ENCODE measurements around the gene SPATA31C2.

GRCh38 chr9:88187631-88188030, 49.4 kb upstream of the SPATA31C2 start:
- TF ChIP-seq CTCF (IDR thresholded peaks at IDR 0.05) = no peak
- no peak for TF ChIP-seq POLR2A (IDR thresholded peaks at IDR 0.05)
- TF ChIP-seq POLR2AphosphoS5 (IDR thresholded peaks at IDR 0.05) = no peak
